NCI-H1436 (cell line): Measurements from ENCODE around the gene VPS37D.
"Not testable (repeated sequence)": the region's sequence is repeated elsewhere in the genome, so short reads cannot be mapped to it uniquely, and the experiment has no call there.

Source experiments
- DNase-seq: peaks from one replicate; lab custom pipeline; 2025; lab: John Stamatoyannopoulos, UW

Gene VPS37D

GRCh38 chr7:73667344-73668102 lies at the start of gene VPS37D:
TSS of gene VPS37D (plus strand) at chr7:73667831. CDS start at chr7:73667959, 128 bp downstream.
- DNase-seq: peak; percentile 89

DNA sequence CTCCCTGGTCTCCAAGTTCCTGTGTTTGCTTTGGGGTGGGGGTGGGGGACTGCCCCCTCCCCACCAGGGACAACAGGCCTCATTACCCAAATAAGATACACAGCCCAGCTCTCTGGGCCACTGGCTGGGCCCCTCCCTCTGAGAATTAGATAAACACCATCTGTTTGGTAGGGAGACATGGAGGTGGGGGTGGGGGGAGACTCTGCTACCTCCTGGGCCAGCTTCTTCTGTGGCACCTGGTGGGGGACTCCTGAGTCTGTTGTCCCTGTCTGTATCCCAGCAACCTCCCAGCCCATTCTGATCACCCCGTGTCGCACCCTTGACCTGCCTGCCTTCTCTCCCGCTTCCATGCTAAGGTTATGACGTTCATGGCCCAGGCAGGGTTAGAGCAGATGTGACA lies 49.1 kb upstream of the VPS37D start:
- no peak for DNase-seq

DNA sequence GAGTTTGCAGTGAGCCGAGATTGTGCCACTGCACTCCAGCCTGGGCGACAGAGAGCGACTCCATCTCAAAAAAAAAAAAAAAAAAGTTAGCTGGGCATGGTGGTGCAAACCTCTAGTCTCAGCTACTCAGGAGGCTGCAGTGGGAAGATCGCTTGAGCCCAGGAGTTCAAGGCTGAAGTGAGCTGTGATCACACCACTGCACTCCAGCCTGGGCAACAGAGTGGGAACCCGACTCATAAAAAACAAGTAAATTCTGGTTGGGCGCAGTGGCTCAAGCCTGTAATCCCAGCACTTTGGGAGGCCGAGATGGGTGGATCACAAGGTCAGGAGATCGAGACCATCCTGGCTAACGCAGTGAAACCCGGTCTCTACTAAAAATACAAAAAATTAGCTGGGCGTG lies 48.2 kb upstream of the VPS37D start:
- DNase-seq: not testable (repeated sequence)

- no peak for DNase-seq
These were observed 46.2 kb upstream of the VPS37D start for GRCh38 chr7:73621168-73622063.

- no peak for DNase-seq
These were observed 45.1 kb upstream of the VPS37D start for GRCh38 chr7:73622527-73622908.

DNA sequence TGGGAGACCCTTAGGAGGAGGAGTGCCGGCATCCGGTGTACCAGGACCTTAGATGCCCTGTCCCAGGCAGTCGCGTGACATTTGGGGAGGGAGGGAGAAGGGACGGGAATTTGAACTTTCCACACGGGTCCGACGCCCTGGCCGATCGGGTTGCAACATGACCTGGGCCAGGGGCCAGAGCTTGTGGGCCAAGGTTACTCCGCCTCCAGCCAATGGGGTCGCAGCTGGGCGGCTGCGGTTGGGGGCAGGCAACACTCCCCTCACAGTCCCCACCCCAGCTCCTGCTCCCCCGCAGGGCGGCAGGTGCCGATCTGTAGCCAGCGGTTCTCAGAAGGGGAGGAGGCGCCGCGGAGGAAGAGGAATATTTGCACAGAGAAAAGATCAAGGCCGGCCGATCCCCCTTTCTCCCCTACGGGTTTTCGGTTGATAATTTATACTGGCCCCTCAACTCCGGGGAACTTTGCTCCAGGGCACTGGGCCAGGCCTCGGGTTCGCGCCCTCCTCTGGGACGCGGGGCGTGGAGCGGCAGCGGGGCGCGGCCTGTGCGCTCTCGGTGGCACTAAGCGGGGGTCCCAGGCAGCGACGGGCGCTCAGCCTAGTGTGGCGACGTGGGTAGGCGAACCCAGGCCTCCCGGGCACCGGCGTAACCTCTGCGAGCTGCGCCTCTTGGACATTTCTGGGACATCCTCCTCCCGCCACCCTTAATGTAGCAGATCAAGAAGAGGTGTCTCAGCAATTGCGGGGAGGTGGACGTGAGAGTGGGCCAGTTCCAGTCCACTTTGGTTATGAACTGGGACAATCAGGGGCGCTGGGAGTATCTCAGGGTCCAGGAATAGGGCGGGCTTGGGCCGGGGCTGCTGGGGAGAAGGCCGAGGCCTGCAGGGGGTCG lies 44.5 kb upstream of the VPS37D start:
- DNase-seq: no peak

DNA sequence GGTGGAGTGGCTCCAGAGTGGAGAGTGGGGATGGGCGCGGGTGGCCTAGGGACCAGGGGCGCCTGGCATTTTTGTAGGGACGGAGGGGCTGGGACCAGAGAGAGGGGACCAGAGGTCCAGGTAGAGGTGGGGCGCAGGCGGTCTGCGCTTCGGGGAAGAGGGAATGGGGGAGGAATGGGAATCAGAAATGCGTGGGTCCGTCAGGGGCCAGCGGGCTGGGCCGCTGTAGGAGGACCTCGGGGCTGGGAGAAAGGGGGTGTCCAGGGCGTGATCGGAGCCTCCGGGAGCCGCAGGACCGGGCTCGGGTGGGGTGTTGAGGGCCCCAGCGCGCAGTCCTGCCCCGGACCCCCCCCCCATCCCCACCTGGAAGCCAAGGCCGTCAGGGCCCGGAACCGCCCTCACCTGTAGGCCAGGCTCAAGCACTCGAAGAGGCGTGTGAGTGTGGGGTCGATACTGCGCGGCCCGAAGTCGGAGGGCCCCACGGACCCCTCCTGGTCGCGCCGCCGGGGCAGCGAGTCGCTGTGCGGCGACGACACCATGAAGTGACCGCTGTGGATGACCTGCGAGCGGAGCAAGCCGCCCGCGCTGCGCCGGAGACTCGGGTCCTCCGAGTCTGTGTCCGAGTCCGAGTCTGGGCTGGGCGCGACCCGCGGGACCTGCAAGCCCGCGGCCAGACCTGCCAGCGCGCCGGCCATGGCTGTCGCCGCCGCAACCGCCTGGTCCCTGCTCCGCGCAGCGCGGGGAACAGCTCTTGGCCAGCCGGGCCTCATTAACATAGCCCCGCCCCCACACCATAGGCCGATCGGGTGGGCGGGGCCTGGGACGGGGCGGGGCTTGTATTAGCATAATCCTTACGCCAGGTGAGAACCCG lies 43.6 kb upstream of the VPS37D start, which contains the start of gene MLXIPL:
TSS of gene MLXIPL (minus strand) at position 725 of the 871 bp plus-strand sequence. CDS start at position 695, 30 bp downstream.
- DNase-seq: peak; percentile 83

DNA sequence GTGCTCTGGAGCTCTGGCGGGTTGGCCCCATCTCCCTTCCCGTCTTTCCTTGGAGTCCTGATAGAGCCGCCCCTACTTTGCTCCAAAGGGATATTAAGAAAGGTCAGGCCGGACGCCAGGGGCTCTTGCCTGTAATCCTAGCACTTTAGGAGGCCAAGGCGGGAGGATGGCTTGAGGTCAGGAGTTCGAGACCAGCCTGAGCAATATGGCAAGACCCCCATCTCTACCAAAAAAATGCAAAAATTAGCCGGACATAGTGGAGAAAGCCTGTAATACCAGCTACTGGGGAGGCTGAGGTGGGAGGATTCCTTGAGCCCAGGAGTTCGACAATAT lies 43.0 kb upstream of the VPS37D start:
- DNase-seq: no peak

GRCh38 chr7:73625276-73625675 lies 42.4 kb upstream of the VPS37D start:
- no peak for DNase-seq

DNA sequence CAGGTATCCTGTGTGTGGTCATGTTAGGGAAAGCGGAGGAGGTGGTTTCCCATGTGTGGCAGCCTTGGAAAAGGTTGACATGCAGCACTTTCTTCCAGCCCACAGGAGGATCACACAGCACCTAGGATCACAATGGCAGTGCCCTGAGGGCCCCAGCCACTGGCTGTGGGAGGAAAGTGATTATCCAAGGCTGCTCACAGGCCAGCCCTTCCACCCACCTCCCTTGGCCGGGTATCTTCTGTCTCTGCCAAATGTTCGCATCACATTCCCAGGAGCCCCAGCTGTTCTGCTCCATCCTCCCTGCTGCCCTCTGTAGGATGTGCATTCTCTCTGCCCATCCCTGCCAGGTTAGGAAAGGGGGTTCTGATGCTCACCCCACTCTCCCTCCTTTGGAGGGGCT lies 40.8 kb upstream of the VPS37D start:
- DNase-seq: no peak

DNA sequence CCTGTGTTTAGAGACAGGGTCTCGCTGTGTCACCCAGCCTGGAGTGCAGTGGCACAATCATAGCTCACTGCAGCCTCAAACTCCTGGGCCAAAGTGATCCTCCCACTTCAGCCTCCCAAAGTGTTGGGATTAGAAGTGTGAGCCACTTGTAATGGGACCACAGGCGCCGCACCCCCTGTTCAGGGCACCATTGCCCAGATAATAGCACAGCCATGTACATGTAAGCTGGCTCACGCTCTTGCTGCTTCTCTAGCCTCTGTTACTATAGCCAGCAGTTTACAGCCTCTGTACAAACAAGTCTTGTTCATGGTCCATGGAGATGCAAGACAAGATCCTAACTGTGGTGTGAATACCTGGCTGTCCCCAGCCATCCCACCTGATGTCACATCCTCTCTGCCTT lies 39.1 kb upstream of the VPS37D start:
- no peak for DNase-seq

GRCh38 chr7:73631558-73631957 lies 36.1 kb upstream of the VPS37D start:
- DNase-seq: no peak

GRCh38 chr7:73633323-73633722 lies 34.3 kb upstream of the VPS37D start:
- no peak for DNase-seq

DNA sequence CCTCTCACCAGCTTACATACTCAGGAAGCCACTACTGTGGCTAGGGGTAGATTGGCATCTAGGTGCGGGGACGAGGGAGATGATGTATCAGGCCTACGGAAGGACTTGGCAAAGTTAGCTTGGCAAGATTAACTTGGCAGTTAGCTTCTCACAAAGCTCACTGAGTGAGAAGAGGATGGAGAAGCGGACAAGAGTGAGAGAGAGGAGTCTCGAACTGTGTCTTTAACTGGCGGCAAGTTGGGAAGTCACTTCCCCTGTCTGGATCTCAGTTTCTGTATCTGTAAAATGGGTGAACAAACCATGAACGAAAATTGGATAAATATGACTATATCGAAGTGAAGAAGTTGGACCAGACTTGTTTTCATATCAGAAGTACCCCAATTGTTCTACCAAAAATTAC lies 33.8 kb upstream of the VPS37D start:
- DNase-seq: no peak

GRCh38 chr7:73635428-73636200 lies 32.0 kb upstream of the VPS37D start:
- no peak for DNase-seq

DNA sequence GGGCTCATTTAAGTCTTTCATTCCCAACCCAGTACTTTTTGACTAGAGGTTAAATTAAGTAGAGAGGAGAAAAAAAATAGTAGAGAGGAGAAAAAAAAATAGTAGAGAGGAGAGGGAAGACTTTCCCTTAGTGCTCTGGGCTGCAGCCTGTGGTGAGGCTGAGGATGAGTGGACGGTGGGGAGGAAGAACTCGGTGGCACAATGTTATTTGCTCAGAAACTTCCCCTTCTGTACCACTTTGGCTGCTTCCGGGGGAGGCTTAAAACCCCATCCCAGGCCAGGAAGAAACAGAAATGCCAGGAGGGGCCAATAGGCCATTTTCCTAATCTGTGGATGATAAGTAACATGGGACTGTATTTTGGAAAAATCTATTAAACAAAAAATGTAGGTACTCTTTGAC lies 28.7 kb upstream of the VPS37D start:
- DNase-seq: no peak

DNA sequence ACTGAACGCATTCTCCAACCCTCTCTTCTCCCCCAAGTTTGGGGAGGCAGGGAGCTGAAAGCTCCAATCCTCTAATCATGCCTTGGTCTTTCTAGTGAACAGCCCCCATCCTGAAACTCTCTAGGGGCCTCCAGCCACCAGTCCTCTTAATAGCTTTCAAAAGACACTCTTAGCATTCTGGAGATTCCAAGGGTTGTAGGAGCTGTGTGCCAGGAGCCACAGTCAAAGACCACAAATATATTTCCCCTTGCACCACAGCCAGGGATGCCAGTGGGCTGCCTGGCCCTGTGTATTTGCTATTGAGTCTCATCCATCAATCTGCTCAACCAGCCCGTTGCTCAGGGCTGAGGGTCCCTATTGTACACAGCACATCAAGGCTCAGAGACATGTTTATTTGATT lies 24.8 kb upstream of the VPS37D start:
- DNase-seq: no peak

GRCh38 chr7:73644688-73645286 lies 22.8 kb upstream of the VPS37D start:
- DNase-seq: no peak

DNA sequence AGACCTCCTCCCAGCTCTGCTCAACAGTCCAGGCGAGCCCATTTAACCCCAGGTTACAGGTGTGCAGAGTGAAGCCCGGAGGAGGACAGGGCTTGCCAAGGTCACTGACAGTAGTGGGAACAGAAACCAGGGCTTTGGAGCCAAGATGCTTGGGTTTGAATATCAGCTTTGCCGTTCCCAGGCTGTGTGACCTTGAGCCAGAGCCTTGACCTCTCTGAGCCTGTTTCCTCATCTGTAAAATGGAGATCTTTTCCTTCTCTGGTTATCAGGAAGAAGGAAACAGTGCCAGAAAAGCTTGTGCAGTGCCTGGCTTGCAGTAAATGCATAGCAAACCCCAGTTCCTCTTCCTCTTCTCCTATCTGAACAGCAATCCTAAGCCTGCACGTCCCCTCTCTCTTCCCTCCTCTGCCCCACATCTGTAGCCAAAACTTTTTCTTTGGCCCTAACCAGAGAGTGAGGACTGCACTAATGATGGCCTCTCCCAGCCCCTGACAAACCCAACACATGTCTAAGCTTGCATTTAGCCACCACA lies 21.9 kb upstream of the VPS37D start:
- DNase-seq: no peak
